ENCODE measurements around the gene GUCD1.

GRCh38 chr22:24588757-24589481 is 34.0 kb upstream of the GUCD1 start:
- TF ChIP-seq, protein P1, sequence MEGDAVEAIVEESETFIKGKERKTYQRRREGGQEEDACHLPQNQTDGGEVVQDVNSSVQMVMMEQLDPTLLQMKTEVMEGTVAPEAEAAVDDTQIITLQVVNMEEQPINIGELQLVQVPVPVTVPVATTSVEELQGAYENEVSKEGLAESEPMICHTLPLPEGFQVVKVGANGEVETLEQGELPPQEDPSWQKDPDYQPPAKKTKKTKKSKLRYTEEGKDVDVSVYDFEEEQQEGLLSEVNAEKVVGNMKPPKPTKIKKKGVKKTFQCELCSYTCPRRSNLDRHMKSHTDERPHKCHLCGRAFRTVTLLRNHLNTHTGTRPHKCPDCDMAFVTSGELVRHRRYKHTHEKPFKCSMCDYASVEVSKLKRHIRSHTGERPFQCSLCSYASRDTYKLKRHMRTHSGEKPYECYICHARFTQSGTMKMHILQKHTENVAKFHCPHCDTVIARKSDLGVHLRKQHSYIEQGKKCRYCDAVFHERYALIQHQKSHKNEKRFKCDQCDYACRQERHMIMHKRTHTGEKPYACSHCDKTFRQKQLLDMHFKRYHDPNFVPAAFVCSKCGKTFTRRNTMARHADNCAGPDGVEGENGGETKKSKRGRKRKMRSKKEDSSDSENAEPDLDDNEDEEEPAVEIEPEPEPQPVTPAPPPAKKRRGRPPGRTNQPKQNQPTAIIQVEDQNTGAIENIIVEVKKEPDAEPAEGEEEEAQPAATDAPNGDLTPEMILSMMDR (IDR thresholded peaks at IDR 0.05): no peak
- no peak for TF ChIP-seq POLR2A (IDR thresholded peaks at IDR 0.05)
